LoVo (cell line): ENCODE measurements around the gene XXYLT1.
"Not testable (repeated sequence)": the region's sequence is repeated elsewhere in the genome, so short reads cannot be mapped to it uniquely, and the experiment has no call there.

Source experiments
- DNase-seq: peaks from one replicate; pipeline ENCODE4 v3.0.0-alpha.2; 2016; ENCODE audit warnings: low spot score

The XXYLT1 gene

DNA sequence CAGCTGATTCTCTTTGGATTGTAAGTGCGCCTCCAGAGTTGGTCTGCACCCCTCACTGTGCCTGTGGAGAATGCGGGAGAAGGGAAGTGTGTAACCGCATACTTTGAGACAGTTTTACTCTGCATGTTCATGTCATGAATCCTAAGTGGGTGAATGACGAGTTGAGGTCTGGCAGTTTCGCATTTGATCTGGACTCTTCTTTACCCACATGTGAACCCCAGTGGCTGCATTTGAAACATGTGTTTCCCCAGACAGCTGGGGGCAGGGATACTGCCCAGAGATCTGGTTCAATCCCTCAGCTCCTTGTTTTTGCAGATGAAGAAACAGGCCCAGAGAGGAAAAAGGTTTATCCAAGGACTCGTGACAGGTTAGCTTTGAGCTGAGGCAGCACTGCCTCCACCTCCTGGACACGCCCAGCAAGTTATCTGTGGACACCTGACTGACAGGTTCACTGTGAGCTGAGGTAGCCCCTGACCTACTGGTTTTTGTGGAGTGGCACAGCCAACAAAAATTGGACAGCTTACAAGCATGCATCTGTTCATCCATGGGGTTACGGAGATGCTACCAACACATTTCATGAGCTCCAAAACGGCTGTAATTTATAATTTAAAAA is 207.3 kb downstream of the XXYLT1 start:
- no peak for DNase-seq

DNA sequence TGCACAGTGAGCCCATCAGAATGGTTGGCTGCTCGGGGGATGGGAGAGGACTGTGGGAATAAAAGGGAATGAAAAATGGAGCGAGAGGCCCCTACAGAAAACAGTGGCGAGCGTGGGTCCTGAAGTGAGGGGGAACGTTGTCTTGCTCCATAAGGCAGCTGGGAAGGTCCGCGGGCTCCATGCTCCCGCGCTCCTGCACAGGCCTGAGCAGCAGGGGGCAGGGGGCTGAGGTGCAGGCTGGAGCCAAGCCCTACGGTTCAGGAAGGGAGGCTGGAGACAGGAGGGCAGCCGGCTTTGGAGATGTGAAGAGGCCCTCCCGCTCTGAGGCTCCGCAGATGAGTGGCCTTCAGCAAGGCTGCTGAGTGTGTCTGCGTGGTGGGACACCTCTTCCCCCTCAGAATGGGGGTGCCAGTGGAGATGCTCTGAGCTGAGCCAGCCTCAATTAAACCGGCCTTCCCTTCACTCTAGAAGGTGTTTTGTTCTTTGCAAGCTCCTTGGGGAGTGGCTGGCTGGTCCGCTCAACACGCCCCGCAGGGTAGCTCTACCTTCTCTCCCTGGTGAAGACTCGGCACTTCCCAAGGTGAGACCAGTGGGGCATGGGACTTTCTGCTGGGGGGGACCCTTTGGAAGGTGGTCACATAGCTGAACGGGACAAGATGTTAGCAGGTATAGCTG is 208.0 kb downstream of the XXYLT1 start:
- no peak for DNase-seq

DNA sequence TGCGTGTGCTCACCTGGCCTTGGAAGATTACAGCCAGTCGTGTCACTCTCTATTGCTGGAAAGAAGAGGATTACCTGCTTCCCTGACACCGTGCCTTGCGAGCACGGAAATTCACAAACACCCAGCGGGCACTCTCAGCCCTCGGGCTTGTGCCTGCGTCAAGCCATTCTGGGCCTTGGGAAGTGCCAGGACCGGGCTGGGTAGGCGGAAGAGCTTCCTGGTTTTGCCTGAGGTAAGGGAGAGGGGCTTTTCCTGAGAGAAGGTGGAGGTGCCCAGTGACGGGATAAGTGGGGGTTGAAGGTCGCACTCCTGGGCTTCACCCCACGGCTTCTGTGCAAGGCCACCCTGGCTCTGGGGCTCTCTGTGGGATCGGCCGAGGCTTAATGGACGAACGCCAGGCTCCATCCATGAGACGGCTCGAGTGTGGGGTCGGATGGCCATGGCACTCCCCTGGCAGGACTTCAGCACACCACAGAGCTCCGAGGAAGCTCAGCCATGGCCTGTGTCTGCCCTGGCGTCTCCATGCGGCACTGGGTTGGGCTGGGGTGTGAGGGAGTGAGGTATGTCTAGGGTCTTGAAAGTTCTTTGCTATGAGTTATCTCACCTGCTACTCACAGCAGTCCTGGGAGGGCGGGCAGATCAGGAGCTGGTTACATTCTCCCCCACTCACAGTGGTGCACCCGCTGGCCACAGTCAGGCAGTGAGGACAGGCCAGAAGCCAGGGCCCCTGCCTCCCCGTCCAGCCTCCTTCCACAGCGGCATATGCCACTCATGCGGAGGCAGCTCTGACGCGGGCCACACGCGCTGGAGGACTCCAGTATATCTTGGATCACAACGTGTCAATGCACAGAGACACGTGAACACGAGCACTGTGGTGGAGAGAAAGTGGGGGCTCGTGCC is 209.0 kb downstream of the XXYLT1 start:
- no peak for DNase-seq

DNA sequence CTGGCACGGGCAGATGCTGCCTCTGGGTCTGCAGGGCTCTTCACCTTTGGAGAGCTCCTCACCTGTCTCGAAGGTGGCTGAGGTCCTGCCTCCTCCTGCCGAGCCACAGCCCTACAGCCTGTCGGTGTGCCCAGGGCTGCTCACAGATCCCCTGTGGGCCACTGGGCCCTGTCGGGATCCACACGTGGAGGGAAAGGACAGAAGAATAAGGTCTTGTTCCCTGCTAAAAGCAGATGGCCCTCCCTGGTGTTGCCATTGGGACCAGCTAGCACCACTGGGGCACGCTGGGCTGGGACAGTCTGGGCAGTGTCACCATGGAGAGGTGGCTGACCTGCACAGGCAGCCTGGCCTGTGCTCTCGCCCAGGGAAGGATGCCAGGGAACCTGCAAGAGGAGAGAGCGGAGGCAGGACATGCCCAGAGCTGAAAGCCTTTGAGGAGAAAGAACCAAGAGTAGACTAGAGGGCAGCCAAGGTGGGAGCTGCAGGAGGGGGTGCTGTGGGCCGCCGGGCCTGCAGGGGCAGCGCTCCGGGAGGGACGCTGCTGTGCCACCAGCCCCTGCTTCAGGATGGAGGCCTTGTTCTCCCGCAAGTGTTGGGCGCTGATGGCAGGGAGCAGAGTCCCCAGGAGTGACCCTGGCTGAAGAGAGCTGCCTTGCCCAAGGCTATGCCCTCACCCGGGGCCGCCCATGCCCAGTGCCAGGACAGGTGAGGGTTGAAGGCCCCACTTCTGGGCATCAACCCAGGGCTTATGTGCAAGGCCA is 210.2 kb downstream of the XXYLT1 start:
- DNase-seq, result no peak

DNA sequence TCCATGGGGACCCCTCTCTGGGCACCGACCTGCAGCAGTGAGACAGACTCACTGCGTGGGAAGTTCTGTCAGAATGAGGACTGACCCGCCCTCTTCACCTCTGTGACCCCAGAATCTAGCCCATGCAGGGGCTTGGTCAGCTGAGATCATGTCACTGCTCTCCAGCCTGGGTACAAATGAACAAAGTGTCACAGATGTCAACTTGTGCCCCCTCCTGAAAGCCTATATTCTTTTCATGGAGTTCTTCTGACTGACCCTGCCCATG is 210.8 kb downstream of the XXYLT1 start:
- DNase-seq, result no peak

DNA sequence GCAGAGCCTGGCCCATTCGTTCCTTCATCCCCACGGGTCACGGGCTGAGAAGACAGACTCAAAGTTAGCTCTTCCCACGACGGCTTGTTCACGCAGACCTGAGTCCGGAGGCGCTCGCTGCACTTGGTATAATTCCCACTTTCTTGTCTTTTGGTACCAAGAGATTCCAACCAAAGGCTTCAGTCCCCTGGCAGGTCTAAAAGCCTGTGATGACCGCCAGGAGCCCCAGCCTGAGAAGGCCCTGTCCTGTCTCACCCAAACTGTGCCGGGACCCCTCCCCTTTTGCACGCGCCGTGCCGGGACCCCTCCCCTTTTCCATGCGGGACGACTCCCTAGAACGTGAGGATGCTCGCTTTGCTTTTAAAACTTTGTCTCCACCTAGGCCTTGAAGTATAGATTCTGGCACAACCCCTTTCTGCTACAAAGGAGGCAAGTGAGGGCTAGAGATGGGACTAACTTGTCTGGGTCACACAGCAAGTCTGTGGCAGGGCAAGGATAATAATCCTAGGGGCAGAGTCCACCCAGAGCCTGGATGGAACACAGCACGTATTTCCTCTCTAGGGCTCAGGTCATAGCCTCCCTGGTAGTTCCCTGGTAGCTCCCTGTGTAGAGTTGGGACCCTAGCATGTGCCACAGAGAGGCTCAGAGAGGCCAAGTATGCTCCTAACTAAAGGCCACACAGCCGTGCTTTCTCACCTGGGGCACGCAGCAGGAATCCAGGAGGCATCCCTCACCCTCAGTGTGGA is 211.3 kb downstream of the XXYLT1 start:
- no peak for DNase-seq

DNA sequence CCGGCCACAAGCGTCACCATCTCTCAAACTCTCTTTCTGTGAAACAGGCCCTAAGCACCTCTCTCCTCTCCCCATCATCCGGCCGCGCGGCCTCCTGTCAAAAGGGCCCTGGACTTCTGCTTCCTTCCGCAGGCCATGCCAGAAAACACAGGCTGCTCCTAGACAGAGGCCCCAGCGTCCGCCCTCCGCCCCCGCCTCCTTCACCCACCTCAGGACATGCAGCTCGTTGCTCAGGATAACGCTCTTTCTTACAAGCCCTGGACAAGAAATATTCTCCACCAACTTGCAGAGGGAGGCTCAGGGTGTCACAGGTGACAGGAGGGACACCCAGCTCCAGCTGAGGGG is 212.0 kb downstream of the XXYLT1 start:
- DNase-seq, result no peak

DNA sequence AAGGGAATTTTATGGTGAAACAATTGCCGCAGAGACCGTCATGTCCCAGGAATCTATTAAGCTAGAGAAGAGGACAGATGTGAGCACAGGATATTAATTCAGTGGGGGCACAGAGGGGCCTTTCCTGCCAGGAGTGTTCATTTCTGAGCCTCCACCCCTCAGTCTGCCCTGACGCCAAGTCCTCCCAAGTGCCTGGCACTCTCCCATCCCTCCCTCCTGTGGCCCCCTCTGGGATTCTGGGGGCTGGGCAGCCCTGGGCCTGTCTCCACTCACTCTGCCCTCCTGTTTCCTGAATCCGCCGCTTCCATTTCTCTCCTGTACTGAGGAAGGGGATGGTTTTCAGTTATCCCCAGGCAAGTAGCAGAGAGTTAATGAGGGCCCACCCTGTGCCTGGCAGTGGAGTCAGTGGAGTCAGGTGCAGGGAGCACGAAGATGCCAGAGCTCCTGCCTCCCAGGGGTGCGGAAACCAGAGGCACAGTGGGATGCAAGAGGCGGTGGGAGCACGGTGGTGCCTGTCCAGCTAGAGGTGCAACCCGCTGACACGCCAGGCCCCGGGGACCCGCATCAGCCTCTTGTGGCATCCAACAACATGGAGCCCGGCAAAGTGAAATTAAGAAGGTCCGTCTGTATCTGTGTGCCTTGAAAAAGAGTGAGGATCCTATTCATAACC is 212.5 kb downstream of the XXYLT1 start:
- DNase-seq, result no peak

DNA sequence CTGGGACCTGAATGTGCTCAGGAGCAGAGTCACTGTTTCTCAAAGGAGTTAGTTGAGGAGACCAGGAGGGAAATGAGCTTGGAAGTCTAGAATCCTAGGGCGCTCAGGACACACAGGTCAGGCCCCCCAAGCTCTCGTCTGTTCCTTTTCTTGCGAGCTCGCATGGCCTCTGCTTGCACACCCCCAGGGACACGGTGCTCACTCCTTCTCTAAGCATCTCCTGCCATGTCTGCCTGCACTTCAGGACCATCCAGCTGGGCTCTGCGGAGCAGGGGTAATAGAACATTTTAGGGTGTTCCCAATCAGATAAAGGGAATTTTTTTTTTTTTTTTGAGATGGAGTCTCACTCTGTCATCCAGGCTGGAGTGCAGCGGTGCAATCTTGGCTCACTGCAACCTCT is 213.2 kb downstream of the XXYLT1 start:
- DNase-seq, result no peak

DNA sequence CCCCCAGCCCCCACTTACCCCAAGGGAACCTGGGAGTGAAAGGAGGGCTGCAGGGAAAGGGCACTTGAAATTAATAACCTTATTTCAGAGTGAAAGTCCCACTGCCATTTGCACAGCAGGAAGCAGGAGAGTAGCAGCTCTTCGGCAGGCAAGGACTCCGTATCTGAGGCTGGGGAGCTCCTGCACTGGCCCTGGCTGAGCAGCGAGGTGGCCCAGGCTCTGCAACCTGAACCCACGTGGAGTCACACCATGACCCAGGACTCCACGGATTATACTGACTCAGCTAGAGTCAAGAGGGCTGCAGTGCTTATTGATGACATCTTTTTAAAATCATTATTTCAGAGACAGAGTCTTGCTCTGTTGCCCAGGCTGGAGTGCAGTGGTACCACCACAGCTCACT is 214.5 kb downstream of the XXYLT1 start:
- no peak for DNase-seq

DNA sequence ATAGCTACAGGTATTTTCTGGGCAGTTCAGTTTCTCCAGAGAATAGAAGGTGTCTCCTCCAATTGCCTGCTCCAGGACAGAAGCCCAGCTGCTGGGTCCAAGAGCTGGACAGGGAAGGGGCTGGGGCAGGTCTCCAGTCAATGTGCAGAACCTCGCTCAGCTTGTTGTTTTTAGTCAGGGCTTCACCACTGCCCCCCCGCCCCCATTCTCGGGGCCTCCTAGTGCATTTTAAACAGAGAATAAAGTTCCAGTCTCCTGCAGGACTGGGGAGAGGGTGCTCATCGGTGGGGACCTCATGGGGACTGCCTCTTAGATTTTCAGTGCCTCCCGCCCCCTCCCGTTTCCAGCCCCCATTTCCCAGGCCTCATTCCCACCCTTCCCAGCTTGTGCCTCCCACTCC is 216.6 kb downstream of the XXYLT1 start:
- no peak for DNase-seq

DNA sequence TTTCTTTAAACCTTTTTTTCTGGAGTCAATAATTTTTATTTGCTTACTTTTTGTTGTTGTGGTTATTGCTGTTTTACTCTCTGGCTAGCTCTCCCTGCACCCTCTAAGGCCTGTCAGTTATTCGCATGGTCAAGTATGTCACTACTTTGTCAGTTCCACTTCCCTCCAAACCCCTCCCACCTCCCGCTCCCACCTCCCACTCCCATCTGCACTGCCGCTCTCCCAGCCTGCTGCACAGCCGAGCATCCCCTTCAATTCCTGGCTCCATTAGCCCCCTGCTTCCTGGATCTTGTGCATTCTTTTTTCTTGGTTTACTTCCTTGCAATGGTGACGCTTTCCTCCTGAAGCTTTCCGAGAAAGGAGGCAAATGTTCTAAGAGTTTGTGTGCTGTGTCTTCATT is 218.0 kb downstream of the XXYLT1 start:
- no peak for DNase-seq

DNA sequence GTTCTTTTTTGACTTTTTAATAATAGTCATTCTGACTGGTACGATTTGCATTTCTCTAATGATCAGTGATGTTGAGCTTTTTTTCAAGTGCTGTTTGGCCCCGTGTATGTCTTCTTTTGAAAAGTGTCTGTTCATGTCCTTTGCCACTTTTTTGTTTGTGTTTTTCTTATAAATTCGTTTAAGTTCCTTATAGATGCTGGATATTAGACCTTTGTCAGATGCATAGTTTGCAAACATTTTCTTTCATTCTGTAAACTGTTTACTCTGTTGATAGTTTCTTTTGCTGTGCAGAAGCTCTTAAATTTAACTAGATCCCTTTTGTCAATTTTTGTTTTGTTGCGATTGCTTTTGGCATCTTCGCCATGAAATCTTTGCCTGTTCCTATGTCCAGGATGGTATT is 220.7 kb downstream of the XXYLT1 start:
- DNase-seq, result not testable (repeated sequence)

DNA sequence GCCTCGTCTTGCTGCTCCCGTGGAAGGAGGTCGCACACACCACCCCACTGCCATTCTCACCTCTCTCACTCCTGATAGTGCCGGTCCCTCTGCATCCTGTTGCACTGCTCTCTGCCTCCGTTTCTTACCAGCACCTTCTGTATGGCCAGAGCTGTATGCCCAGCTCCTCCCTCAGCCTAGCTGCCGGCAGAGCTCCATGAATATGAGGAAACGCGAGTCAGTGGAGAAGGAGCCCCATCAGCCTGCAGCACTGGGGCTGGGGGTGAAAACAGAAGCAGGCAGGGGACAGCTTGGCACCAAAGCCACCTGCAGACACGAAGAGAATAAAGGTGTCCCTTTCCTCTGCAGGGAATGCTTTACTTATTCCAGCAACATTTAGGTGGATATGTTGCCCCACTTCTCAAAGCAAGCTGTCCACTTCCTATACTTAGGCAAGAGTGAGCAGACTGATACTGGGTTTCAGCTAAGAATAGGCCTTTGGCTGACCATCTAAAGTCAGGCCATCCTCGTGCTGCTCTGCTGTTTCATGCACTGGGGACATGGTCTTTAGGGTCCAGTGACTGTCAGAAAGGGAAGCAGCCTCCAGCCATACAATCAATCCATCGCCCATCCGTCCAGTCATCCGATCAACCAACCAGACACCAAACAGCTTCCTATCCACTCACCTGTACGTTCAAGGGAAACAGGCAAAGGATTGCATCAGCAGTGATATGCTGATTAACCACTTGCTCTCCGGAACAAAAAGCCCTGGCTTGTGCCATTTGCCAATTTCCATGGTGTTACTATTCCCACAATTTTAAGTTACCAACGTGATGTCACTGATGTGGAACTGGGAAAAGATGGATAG is 222.7 kb downstream of the XXYLT1 start:
- DNase-seq, result no peak

DNA sequence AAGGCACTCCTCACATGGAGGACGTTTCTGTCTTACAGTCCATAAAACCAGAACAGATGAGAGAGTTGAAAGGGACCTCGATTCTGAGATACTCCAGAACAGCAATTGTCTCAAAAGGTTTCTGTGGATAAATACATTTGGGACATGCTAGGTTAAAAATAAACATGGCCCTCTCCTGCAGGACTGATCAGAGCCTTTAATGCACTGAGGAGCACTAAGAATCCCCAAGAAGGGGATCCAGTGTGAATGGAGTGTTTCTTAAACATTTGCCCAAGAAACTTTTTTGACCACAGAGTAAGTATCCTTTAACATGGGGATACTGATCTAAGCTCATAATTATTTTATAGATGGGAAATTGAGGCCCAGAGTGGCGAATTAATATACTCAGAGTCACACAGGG is 223.4 kb downstream of the XXYLT1 start:
- DNase-seq, result no peak

DNA sequence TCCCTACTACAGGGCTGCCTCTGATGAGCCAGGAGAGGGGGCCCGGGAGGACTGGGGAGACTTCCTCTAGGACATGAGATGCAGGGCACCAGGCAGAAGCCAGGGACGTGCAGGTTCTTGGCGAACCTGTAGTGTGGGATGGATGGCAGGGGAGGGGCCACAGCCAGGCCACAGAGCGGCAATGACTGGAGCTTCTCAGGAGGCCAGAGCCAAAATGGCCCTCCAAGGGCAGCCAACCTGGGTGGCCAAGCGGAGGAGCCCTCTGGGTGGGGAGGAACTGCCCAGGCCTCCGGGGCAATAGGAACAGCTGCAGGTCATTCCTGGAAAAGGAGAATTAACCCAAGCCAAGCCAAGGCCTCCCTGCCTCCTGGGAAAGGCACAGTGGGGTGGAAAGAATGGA is 224.5 kb downstream of the XXYLT1 start:
- DNase-seq, result no peak

DNA sequence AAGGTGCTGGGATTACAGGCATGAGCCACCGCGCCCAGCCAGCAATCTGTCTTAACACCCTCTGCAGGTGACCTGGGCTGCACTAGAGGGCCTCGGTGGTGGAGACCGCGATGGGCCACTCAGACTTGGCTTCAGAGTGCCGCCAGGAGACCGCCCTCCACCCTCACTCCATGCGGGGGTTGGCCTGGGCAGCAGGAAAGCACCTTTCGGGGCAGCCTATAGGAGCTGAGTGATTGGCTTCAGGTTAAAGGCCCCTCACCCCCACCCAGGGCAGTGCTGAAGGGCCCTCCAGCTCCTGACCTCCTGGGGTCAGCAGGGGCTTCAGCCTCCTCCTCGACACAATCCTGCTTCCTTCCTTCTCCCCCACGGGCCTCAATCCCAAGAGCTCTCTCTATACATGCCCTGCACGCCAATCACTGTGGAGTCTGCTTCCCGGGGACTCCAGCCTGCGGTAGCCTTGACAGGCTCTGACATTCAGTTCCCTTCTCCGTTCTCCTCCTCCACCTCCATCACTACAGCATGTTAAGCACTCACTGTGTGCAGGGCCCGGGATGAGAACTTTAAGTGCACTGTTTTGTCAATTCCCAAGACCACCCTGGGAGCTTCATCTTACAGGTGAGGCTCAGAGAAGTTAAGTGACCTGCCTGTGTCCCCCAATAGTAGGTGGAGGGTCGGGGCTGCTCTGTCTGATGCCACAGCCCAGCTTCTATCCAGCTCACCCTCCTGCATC is 225.3 kb downstream of the XXYLT1 start:
- no peak for DNase-seq

DNA sequence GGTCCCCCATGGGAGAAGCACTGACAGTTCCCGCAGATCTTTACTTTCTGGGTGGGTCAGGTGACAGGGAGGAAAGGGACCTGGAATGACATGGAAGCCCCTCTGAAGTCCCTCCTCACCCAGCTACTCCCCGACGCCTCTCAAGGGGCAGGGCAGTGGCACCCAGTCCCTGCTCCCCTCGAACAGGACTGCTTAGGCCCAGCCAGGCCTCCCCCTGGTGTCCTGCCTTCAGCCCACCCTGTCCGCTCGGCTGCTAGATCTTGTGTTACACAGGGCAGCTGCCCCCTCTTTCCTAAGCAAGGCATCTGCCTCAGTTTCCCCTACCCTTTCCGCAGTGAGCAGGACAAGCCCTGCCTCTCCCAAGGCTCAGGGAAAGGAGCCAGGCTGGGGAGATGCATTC is 226.5 kb downstream of the XXYLT1 start:
- no peak for DNase-seq

DNA sequence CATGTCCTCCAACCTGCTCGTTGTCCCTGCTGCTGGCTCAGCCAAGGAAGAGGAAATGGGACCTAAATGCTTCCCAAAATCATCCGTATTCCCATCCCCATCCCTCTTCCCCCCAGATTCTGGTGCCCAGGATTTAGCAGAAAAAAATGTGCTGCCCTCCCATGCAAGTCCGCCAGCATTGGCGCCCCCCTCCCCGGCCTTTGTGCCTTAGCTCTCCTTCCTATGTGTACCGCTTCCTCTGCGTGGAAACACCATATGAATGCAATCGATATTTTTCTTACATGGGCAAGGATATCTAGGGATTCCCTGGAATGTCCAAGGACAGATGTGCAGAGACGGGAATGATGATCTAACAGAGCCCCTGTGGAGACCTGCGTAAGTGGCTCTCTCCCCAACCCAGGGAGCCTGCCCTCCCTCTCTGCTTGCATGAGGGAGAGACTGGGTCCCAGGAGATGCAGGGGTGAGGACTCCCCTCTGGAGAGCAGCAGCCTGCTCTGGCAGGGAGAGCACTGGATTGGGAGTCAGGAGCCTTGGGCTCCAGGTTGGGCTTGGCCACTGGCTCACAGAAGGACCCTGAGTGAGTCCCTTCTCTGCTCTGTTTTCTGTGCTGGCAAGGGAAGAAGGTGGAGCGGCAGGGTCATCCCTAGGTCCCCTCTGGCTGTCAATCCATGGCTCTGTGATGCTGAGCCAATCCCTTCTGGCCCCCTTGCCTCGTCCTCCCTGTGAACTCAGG is 227.2 kb downstream of the XXYLT1 start:
- DNase-seq, result no peak
